ENCODE results near the gene MT2A. TPM values are rescaled to one million over a fixed set of nuclear protein-coding genes. Genes with fewer than 3 reads are reported as not detected.
A peak's percentile ranks its signal among the peaks of the same experiment; 100 is the strongest.

MT2A gene
- total and polyA plus RNA-seq, 2 of the 13 experiments (the other 11 are each of a cell fraction or from before 2014, with no cell fraction given): 135 to 371 TPM

DNA sequence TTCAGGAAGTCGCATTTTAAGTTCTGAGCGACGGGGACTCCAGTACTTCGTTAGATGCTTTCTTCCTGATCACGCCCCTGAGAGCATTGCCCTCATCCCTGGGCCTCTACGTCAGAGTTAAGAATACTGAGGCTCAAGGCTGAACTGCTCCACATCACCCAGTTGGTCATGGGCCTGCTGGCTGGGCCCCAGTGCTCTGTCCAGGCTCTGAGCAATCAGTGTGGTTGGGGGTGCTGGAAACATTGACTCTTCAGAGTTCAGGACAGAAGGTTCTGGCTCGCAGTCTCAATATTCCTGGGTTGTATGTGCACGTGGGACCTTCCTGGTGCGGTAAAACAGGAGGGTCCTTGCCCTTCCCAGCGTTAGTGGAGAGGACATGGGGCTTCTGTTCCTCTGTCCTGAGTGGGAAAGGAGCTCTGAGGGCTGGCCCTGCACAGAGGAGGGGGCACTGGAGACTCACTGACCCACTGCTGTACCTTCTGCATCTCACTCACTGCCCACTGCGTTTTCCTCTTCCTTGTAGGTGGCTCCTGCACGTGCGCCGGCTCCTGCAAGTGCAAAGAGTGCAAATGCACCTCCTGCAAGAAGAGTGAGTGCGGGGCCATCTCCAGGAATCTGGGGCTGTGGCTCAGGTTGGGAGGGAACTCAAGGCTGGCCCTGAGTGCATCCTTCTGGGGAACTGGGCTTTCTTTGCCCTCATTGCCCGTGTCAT is 17.7 kb downstream of the MT2A start (continued):
- TF ChIP-seq TBX3 (IDR thresholded peaks at IDR 0.05; ENCODE audit: borderline replicate concordance) (no peak), MZF1 (CRISPR knock-in tag; IDR thresholded peaks at IDR 0.05; ENCODE audit: borderline replicate concordance) (no peak), ZNF333 (CRISPR knock-in tag; IDR thresholded peaks at IDR 0.05; ENCODE audit: borderline replicate concordance) (no peak), NR0B2 (CRISPR knock-in tag; IDR thresholded peaks at IDR 0.05) (peak; percentile 35; the same call in 1 of the 2 replicates), DNMT1 (CRISPR knock-in tag; IDR thresholded peaks at IDR 0.05) (no peak), TEAD3 (CRISPR knock-in tag; optimal IDR thresholded peaks at IDR 0.05; ENCODE audit: borderline replicate concordance) (no peak), ZSCAN25 (CRISPR knock-in tag; IDR thresholded peaks at IDR 0.05) (0 out of 2 replicates have a peak, but pooled peaks have one; percentile 47), KDM3A (CRISPR knock-in tag; IDR thresholded peaks at IDR 0.05; ENCODE audit: low read depth) (no peak), NFKB2 (CRISPR knock-in tag; IDR thresholded peaks at IDR 0.05; ENCODE audit: borderline replicate concordance) (no peak), TFDP2 (CRISPR knock-in tag; IDR thresholded peaks at IDR 0.05) (no peak), NFATC3 (CRISPR knock-in tag; IDR thresholded peaks at IDR 0.05) (0 out of 2 replicates have a peak, but pooled peaks have one; percentile 63), RXRB (CRISPR knock-in tag; IDR thresholded peaks at IDR 0.05; ENCODE audit: borderline replicate concordance) (no peak), SKIL (CRISPR knock-in tag; IDR thresholded peaks at IDR 0.05; ENCODE audit: borderline replicate concordance) (no peak), ATF3 (CRISPR knock-in tag; IDR thresholded peaks at IDR 0.05) (no peak), PRMT3 (CRISPR knock-in tag; IDR thresholded peaks at IDR 0.05; ENCODE audit: borderline replicate concordance, low read depth) (0 out of 2 replicates have a peak, but pooled peaks have one; percentile 34), ZNF441 (CRISPR knock-in tag; IDR thresholded peaks at IDR 0.05; ENCODE audit: borderline replicate concordance) (no peak), FOXA1 (IDR thresholded peaks at IDR 0.05) (no peak), FOXA1 (CRISPR knock-in tag; IDR thresholded peaks at IDR 0.05) (no peak)
- TF ChIP-seq, protein P1, sequence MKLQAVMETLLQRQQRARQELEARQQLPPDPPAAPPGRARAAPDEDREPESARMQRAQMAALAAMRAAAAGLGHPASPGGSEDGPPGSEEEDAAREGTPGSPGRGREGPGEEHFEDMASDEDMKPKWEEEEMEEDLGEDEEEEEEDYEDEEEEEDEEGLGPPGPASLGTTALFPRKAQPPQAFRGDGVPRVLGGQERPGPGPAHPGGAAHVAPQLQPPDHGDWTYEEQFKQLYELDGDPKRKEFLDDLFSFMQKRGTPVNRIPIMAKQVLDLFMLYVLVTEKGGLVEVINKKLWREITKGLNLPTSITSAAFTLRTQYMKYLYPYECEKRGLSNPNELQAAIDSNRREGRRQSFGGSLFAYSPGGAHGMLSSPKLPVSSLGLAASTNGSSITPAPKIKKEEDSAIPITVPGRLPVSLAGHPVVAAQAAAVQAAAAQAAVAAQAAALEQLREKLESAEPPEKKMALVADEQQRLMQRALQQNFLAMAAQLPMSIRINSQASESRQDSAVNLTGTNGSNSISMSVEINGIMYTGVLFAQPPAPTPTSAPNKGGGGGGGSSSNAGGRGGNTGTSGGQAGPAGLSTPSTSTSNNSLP (IDR thresholded peaks at IDR 0.05; ENCODE audit: low read depth, low read length): no peak
- TF ChIP-seq, protein P2, sequence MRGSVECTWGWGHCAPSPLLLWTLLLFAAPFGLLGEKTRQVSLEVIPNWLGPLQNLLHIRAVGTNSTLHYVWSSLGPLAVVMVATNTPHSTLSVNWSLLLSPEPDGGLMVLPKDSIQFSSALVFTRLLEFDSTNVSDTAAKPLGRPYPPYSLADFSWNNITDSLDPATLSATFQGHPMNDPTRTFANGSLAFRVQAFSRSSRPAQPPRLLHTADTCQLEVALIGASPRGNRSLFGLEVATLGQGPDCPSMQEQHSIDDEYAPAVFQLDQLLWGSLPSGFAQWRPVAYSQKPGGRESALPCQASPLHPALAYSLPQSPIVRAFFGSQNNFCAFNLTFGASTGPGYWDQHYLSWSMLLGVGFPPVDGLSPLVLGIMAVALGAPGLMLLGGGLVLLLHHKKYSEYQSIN (CRISPR knock-in tag; IDR thresholded peaks at IDR 0.05; ENCODE audit: borderline replicate concordance): no peak
- TF ChIP-seq, protein P3, sequence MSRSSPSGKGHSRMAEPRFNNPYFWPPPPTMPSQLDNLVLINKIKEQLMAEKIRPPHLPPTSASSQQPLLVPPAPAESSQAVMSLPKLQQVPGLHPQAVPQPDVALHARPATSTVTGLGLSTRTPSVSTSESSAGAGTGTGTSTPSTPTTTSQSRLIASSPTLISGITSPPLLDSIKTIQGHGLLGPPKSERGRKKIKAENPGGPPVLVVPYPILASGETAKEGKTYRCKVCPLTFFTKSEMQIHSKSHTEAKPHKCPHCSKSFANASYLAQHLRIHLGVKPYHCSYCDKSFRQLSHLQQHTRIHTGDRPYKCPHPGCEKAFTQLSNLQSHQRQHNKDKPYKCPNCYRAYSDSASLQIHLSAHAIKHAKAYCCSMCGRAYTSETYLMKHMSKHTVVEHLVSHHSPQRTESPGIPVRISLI (CRISPR knock-in tag; IDR thresholded peaks at IDR 0.05; ENCODE audit: borderline replicate concordance): 0 out of 2 replicates have a peak, but pooled peaks have one; percentile 0
